Nephron (organoid): ENCODE data around the gene MRLN.

Source experiments
- H3K27ac Mint-ChIP-seq, 3 experiments: 2 replicates each; pipeline ENCODE4 v1.8.0; 2020; ENCODE audit warnings: mixed read lengths in 3 of 3, mild to moderate bottlenecking in 2 of 3, moderate library complexity in 1 of 3
- H3K27me3 Mint-ChIP-seq: 2 replicates; pipeline ENCODE4 v1.8.0; 2021; ENCODE audit warnings: low read depth, mild to moderate bottlenecking, moderate library complexity, mixed read lengths
- H3K36me3 Mint-ChIP-seq: 2 replicates; pipeline ENCODE4 v1.8.0; 2020; ENCODE audit warnings: low read depth, mixed read lengths
- H3K4me1 Mint-ChIP-seq: 2 replicates; pipeline ENCODE4 v1.8.0; 2020; ENCODE audit warnings: mixed read lengths
- H3K4me3 Mint-ChIP-seq, 3 experiments: 2 replicates each; pipeline ENCODE4 v1.8.0; 2020; ENCODE audit warnings: mild to moderate bottlenecking in 3 of 3, mixed read lengths in 3 of 3, moderate library complexity in 2 of 3
- H3K9me3 Mint-ChIP-seq: 2 replicates; pipeline ENCODE4 v1.8.0; 2020; ENCODE audit warnings: mixed read lengths
- TF ChIP-seq, protein P1 (sequence below), 3 experiments: fragments of 200-600 bp; sonication (generic); IDR thresholded peaks; one replicate each; pipeline ENCODE4 v1.5.0; 2021; ENCODE audit warnings: antibody characterized with exemption in 3 of 3; ENCODE audit not compliant: unreplicated experiment in 3 of 3

MRLN gene

DNA sequence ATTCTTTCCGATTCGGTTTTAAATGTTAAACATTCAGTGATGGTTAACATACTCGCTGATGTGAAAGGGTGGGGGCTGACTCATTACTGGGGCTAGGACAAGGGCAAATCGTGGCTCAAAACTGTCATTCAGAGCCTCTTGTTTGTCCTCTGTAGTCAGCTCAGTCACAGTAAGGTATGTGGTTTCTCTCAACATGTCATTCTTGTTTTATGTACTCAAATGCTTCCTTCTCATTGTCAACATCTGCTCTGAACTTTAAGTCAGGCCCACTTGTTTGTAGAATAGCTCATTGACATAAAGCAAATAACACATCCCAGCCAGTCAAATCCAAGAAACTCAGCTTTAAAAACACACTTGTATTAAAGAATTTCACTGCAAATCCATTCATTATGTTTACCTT, 50.9 kb downstream of the MRLN start:
- TF ChIP-seq, protein P1, sequence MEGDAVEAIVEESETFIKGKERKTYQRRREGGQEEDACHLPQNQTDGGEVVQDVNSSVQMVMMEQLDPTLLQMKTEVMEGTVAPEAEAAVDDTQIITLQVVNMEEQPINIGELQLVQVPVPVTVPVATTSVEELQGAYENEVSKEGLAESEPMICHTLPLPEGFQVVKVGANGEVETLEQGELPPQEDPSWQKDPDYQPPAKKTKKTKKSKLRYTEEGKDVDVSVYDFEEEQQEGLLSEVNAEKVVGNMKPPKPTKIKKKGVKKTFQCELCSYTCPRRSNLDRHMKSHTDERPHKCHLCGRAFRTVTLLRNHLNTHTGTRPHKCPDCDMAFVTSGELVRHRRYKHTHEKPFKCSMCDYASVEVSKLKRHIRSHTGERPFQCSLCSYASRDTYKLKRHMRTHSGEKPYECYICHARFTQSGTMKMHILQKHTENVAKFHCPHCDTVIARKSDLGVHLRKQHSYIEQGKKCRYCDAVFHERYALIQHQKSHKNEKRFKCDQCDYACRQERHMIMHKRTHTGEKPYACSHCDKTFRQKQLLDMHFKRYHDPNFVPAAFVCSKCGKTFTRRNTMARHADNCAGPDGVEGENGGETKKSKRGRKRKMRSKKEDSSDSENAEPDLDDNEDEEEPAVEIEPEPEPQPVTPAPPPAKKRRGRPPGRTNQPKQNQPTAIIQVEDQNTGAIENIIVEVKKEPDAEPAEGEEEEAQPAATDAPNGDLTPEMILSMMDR (IDR thresholded peaks at IDR 0.05; ENCODE audit: unreplicated experiment in 3 of 3): no peak
- Mint-ChIP-seq H3K27ac (no peak overlapping the region), H3K4me3 (no peak overlapping the region), H3K27me3 (no peaks in the 10 kb centered on the region), H3K36me3 (peaks cover 13% of the 10 kb centered on the region), H3K9me3 (no peaks in the 10 kb centered on the region), H3K4me1 (no peaks in the 10 kb centered on the region)

DNA sequence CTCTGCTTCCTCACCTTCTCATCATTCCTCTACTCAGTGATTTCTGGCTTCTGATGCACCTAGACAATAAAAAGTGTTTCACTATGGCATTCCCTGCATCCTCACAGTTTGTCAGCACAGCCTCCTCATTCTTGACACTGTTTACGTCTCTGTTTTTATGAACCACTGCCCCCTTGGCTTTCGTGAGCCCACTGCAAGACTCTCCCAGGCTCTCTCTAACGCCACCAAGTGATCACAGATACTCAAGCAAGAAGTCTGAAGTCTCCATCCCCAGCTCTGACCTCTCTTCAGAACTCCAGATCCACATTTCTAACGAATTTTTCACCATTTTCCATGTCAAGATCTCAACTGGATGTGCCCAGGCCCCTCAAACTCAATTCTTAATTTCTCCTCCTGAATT, 52.5 kb downstream of the MRLN start:
- Mint-ChIP-seq H3K4me3 (no peak overlapping the region), H3K9me3 (no peaks in the 10 kb centered on the region), H3K36me3 (peaks cover 14% of the 10 kb centered on the region), H3K4me1 (no peaks in the 10 kb centered on the region), H3K27ac (no peak overlapping the region), H3K27me3 (no peaks in the 10 kb centered on the region)
- TF ChIP-seq, protein P1 (IDR thresholded peaks at IDR 0.05; ENCODE audit: unreplicated experiment in 3 of 3): peak in 1 of 3 experiments; percentile 20

DNA sequence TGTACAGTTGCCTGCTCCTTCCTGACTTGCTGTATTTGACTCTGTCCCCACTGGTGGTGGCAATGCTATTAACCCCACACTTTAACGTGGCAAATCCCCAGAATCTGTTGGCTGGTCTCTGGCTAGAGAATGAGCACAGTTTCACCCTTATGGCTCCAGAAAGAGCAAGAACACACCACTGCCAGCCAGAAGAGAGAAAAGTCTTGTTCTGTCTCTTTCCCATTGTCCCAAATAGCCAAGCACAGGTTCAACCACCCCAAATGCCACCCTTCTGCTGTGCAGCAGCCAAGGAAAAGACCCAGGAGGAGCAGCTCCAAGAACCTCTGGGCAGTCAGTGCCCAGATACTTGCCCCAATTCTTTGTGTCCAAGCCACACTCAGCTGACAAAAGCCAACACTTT, 54.9 kb downstream of the MRLN start:
- H3K9me3 Mint-ChIP-seq: no peaks in the 10 kb centered on the region
- no peaks in the 10 kb centered on the region for H3K27me3 Mint-ChIP-seq
- H3K4me1 Mint-ChIP-seq: no peaks in the 10 kb centered on the region
- peaks cover 16% of the 10 kb centered on the region for H3K36me3 Mint-ChIP-seq
- TF ChIP-seq, protein P1 (IDR thresholded peaks at IDR 0.05; ENCODE audit: unreplicated experiment in 3 of 3): no peak
- H3K4me3 Mint-ChIP-seq: no peak overlapping the region
- H3K27ac Mint-ChIP-seq: no peak overlapping the region

DNA sequence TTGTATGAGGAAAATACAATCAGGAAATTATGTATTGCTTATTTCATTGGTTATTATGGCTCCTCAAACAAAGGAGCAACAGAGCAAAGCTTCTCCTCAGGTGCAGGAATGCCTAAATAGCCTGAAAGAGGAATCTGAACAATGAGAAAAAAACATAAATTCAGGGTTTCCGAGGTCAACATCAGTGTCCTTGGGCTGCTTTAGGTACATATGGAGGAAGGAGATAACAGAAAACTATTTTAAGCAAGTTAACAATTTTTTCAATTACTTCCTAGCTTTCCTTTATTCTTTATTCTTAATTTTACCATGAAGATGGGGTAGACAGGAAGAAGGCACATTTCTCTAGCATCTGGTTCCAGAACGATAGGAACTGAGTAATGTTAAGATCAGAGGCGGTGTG, 57.6 kb downstream of the MRLN start:
- H3K36me3 Mint-ChIP-seq: peaks cover 13% of the 10 kb centered on the region
- peaks cover 4% of the 10 kb centered on the region for H3K4me1 Mint-ChIP-seq
- H3K4me3 Mint-ChIP-seq: no peak overlapping the region
- H3K27me3 Mint-ChIP-seq: no peaks in the 10 kb centered on the region
- H3K27ac Mint-ChIP-seq: no peak overlapping the region
- H3K9me3 Mint-ChIP-seq: no peaks in the 10 kb centered on the region
- TF ChIP-seq, protein P1 (IDR thresholded peaks at IDR 0.05; ENCODE audit: unreplicated experiment in 3 of 3): no peak

DNA sequence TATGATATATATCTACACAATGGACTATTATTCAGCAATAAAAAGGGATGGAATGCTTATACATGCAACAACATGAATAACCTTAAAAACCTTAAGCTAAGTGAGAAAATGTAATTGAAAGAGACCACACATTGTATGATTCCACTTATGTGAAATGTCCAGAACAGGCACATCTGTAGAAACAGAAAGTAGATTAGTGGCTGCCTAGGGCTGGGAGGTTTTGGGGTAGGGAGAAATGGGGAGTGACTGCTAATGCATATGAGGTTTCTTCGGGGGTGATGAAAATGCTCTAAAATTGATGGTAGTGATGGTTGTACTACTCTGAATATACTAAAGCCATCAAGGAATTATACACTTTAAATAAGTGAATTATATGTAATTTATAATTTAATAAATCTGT, 58.3 kb downstream of the MRLN start:
- H3K36me3 Mint-ChIP-seq: peaks cover 17% of the 10 kb centered on the region
- H3K27ac Mint-ChIP-seq: no peak overlapping the region
- H3K27me3 Mint-ChIP-seq: no peaks in the 10 kb centered on the region
- no peak overlapping the region for H3K4me3 Mint-ChIP-seq
- peaks cover 4% of the 10 kb centered on the region for H3K4me1 Mint-ChIP-seq
- H3K9me3 Mint-ChIP-seq: no peaks in the 10 kb centered on the region
- TF ChIP-seq, protein P1 (IDR thresholded peaks at IDR 0.05; ENCODE audit: unreplicated experiment in 3 of 3): no peak

DNA sequence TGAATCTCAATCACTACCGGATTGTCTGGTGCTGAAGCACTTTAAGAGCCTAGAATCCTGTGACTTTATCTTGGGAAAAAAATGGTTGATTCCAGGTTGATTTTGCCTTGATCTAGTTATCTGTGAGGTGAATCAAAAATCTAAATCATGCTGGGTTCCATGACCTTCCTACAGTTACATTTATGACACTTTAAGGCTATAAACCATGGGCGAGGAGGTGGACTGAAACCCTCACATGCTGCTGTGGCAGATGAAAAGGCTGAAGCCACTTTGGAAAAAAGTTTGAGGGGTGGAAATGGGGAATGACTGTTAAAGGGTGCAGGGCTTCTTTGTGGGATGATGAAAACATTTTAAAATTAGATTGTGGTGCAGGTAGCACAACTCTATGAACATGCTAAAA, 61.1 kb downstream of the MRLN start:
- Mint-ChIP-seq H3K27me3 (no peaks in the 10 kb centered on the region), H3K4me1 (peaks cover 4% of the 10 kb centered on the region), H3K27ac (no peak overlapping the region), H3K9me3 (no peaks in the 10 kb centered on the region), H3K4me3 (no peak overlapping the region), H3K36me3 (peaks cover 13% of the 10 kb centered on the region)
- TF ChIP-seq, protein P1 (IDR thresholded peaks at IDR 0.05; ENCODE audit: unreplicated experiment in 3 of 3): no peak
